ENCODE measurements around the gene HOTAIR.

Gene HOTAIR

DNA sequence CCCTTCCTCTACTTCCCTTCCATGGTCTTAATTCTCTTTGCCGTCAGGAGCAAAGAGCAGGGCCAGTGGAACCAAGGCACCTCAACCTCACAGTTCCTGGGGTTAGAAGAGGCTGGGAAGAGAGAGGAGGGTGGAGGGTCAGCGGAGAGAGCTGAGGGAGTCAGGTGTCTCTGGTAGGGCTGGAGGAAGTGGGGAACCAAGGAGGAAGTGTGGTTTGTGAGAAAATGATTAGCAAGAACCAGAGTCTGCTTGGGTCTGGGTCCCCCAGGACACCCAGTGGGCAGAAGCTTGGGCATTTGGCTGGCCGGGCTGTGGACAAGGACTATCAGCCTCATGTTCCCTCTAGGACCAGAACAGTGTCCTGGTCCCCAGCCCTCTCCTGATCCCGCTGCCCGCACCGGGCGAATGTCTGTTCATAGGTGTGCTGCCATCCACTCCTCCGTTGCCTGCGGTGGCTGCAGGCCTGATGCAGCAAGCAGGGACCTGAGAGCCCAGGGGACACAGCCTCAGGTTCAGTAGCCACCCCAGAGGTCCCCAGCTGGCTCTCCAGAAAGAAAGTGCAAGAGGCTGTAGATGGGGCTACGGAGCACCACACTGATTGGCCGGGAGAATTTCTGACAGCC, 17.7 kb downstream of the HOTAIR start:
- TF ChIP-seq, protein P1, sequence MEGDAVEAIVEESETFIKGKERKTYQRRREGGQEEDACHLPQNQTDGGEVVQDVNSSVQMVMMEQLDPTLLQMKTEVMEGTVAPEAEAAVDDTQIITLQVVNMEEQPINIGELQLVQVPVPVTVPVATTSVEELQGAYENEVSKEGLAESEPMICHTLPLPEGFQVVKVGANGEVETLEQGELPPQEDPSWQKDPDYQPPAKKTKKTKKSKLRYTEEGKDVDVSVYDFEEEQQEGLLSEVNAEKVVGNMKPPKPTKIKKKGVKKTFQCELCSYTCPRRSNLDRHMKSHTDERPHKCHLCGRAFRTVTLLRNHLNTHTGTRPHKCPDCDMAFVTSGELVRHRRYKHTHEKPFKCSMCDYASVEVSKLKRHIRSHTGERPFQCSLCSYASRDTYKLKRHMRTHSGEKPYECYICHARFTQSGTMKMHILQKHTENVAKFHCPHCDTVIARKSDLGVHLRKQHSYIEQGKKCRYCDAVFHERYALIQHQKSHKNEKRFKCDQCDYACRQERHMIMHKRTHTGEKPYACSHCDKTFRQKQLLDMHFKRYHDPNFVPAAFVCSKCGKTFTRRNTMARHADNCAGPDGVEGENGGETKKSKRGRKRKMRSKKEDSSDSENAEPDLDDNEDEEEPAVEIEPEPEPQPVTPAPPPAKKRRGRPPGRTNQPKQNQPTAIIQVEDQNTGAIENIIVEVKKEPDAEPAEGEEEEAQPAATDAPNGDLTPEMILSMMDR (conservative IDR thresholded peaks at IDR 0.05) = no peak
- no peak for TF ChIP-seq ZFX (IDR thresholded peaks at IDR 0.05)

DNA sequence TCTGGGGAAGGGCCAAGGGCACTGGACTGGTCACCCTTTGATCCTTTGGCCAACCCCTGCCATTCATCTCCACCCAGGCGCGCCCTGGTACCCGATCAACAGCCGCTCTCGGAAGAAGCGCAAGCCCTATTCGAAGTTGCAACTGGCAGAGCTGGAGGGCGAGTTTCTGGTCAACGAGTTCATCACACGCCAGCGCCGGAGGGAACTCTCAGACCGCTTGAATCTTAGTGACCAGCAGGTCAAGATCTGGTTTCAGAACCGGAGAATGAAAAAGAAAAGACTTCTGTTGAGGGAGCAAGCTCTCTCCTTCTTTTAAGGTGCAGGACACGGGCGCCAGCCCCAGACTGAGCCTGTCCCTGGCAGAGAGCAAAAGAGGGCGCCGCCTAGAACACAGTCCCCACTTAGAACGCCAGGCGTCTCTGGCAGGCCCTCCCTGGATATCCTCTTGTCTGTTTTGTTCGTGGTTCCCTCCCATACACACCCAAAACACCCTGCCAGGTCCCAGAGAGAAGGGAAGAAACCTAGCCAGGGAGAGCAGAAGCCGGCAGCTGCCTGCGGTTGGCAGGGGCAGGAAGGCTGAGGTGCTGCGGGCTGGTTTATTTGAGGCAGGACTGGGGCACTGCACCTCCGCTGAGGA, 18.4 kb downstream of the HOTAIR start:
- TF ChIP-seq ZFX (IDR thresholded peaks at IDR 0.05) = no peak
- TF ChIP-seq, protein P1 (conservative IDR thresholded peaks at IDR 0.05) = no peak
- H3K27ac ChIP-seq = no peak overlapping the region

More for the DNA sequence above, 17.7 kb downstream of the HOTAIR start:
- no peak overlapping the region for H3K27ac ChIP-seq

DNA sequence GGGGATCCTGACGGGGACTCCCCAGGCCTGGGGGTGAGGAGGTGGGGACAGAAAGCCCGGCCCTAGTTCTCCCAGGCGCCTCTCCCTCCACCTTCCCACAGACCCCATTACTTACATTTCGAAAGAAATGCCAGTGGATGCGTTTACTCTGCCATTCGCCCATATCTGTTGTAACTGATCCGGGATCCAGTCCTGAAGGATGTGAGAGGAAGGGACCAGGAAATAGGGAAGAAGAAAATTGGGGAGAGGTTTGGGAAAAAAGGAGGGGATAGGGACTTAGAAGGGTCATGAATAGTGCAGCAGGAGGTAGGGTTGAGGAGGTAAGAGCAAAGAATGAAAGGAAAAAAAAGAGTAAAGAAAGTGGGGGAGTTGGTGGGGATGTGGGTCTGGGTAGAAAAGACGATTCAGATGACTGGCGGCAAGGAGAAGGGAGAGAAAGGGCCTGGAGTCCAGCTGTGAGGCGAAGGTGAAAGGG, 18.9 kb downstream of the HOTAIR start:
- TF ChIP-seq, protein P1 (conservative IDR thresholded peaks at IDR 0.05) = no peak
- TF ChIP-seq ZFX (IDR thresholded peaks at IDR 0.05) = no peak
- no peak overlapping the region for H3K27ac ChIP-seq

DNA sequence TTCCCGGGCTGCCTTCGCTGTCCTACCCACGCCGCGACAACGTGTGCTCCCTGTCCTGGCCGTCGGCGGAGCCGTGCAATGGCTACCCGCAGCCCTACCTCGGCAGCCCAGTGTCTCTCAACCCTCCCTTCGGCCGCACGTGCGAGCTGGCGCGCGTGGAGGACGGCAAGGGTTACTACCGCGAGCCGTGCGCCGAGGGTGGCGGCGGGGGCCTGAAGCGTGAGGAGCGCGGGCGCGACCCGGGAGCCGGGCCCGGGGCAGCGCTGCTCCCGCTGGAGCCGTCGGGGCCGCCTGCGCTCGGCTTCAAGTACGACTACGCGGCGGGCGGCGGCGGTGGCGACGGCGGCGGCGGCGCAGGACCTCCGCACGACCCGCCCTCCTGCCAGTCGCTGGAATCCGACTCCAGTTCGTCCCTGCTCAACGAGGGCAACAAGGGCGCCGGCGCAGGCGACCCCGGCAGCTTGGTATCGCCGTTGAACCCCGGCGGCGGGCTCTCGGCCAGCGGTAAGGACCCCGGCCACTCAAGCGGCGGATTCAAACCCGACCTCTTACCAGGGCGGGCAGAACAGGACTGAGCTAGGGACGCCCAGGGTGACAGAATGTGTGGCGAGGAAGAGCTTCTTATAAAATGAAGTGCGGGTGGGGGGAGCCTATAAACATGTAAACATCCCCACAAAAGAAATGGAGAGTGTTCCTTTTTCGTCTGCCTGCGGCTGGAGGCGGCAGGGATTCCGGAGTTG, 19.5 kb downstream of the HOTAIR start:
- TF ChIP-seq, protein P1 (conservative IDR thresholded peaks at IDR 0.05) = no peak
- no peak for TF ChIP-seq ZFX (IDR thresholded peaks at IDR 0.05)
- peak overlapping the region; percentile 48 for H3K27ac ChIP-seq

DNA sequence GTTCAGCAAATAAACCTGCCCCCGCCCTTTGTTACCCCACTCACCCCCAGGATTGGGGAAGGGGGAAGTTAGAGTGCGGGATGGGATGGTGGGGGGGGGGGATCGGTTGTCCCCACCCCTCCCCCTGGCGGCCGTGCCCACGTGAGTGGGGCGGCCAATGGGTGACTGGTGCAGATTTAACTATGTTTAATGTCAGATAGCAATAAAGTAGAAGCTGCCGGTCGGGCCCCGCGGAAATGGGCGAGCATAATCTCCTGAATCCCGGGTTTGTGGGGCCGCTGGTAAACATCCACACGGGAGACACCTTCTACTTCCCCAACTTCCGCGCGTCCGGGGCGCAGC, 20.1 kb downstream of the HOTAIR start, which contains the start of gene HOXC12:
Gene HOXC12 (plus strand): TSS at position 210 of the 342 bp plus-strand sequence. CDS start 27 bp downstream, at position 237.
- no peak for TF ChIP-seq ZFX (IDR thresholded peaks at IDR 0.05)
- TF ChIP-seq, protein P1 (conservative IDR thresholded peaks at IDR 0.05) = no peak
- H3K27ac ChIP-seq = peak within 1 kb of the TSS; percentile 48

DNA sequence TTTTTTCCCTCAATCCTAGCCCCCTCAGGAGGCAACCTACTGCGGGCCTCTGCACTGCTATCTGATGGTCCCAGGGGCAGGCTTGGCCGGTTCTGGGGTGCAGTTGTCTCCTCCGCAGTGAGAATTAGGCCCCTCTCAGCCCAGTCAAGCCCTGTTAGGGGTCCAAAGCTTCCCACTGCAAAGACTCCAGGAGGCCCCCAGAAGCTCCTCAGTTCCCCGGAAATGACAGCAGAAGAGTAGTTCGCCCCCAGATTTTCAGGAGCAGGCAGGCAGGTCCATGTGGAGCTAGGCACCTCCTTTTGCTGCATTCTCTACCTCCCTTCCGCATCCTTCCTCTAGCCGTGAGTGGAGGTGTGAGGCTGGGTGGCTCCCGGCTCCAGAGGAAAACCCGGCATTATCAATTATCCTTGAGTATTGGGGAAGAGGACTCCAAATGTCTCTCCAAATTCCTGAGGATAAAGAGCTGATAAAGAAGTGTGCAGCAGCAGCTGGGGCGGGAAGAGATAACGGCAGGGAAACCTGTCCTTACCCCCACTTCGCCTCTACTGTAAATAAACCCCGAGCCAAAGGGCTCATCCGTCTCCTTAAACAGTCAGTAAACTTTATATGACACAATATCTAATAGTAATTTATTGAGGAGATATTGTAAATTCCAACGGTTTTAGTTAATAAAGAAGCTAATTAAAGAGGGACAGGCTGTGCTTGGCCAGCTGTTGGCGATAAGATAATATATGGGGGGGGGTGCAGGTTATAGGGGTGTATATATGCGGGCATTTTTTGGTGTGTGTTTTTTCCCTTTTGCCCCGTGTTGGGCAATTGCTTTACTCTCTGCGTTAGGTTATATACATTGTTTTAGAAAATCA, 20.7 kb downstream of the HOTAIR start:
- no peak for TF ChIP-seq ZFX (IDR thresholded peaks at IDR 0.05)
- TF ChIP-seq, protein P1 (conservative IDR thresholded peaks at IDR 0.05) = no peak
- H3K27ac ChIP-seq = peak overlapping the region; percentile 48
